Astrocyte (in vitro differentiated cells and primary cell): Measurements from ENCODE around the gene CACNA1F. TPM values are rescaled to one million over a fixed set of nuclear protein-coding genes. Genes with fewer than 3 reads are reported as not detected.
A peak's percentile ranks its signal among the peaks of the same experiment; 100 is the strongest.

Experiments used
- DNase-seq: peaks from one replicate; pipeline ENCODE4 v3.0.0-alpha.2; 2010; ENCODE audit warnings: low read depth
- FAIRE-seq: peaks from 2 replicates; lab custom pipeline; 2011; peaks lifted over from hg19 to GRCh38; lab: Jason Lieb, UNC
- H2AFZ ChIP-seq: 2 replicates; pipeline ENCODE4 v1.6.0; 2012; ENCODE audit warnings: low read depth, low read length, inconsistent platforms
- H3K27ac ChIP-seq: 2 replicates; pipeline ENCODE4 v1.5.1; 2011; ENCODE audit warnings: low read depth, low read length, inconsistent platforms
- H3K27me3 ChIP-seq: 2 replicates; pipeline ENCODE4 v1.6.0; 2011; ENCODE audit warnings: low read length, inconsistent platforms; ENCODE audit not compliant: insufficient read depth
- H3K36me3 ChIP-seq: 2 replicates; pipeline ENCODE4 v1.5.1; 2011; ENCODE audit warnings: low read length, inconsistent platforms; ENCODE audit not compliant: insufficient read depth
- H3K4me1 ChIP-seq: 2 replicates; pipeline ENCODE4 v1.5.1; 2011; ENCODE audit warnings: low read length, inconsistent platforms; ENCODE audit not compliant: insufficient read depth
- H3K4me2 ChIP-seq: 2 replicates; pipeline ENCODE4 v1.6.0; 2012; ENCODE audit warnings: low read length, inconsistent platforms
- H3K4me3 ChIP-seq: 2 replicates; pipeline ENCODE4 v1.5.1; 2011; ENCODE audit warnings: low read depth, mild to moderate bottlenecking, low read length, inconsistent platforms; ENCODE audit not compliant: insufficient read depth
- H3K79me2 ChIP-seq: 2 replicates; pipeline ENCODE4 v1.6.0; 2012; ENCODE audit warnings: mild to moderate bottlenecking, low read length, inconsistent platforms; ENCODE audit not compliant: insufficient read depth
- H3K9ac ChIP-seq: 2 replicates; pipeline ENCODE4 v1.6.0; 2012; ENCODE audit warnings: mild to moderate bottlenecking, low read length, inconsistent platforms
- H3K9me3 ChIP-seq: 2 replicates; pipeline ENCODE4 v1.5.1; 2012; ENCODE audit warnings: low read depth, mild to moderate bottlenecking, low read length, inconsistent platforms; ENCODE audit not compliant: insufficient read depth
- H4K20me1 ChIP-seq: 2 replicates; pipeline ENCODE4 v1.6.0; 2012; ENCODE audit warnings: low read length, inconsistent platforms; ENCODE audit not compliant: insufficient read depth
- H3K27ac Mint-ChIP-seq: one replicate; pipeline ENCODE4 v1.8.0; 2021; ENCODE audit warnings: mild to moderate bottlenecking, mixed read lengths; ENCODE audit not compliant: unreplicated experiment
- H3K27me3 Mint-ChIP-seq: one replicate; pipeline ENCODE4 v1.8.0; 2021; ENCODE audit warnings: low read depth, mixed read lengths; ENCODE audit not compliant: unreplicated experiment
- H3K36me3 Mint-ChIP-seq: one replicate; pipeline ENCODE4 v1.8.0; 2021; ENCODE audit warnings: low read depth, mixed read lengths; ENCODE audit not compliant: unreplicated experiment
- H3K4me1 Mint-ChIP-seq: one replicate; pipeline ENCODE4 v1.8.0; 2021; ENCODE audit warnings: low read depth, mixed read lengths; ENCODE audit not compliant: unreplicated experiment
- H3K4me3 Mint-ChIP-seq: one replicate; pipeline ENCODE4 v1.8.0; 2021; ENCODE audit warnings: mild to moderate bottlenecking, moderate library complexity, mixed read lengths; ENCODE audit not compliant: unreplicated experiment
- H3K9me3 Mint-ChIP-seq: one replicate; pipeline ENCODE4 v1.8.0; 2021; ENCODE audit warnings: mild to moderate bottlenecking, mixed read lengths; ENCODE audit not compliant: unreplicated experiment
- CTCF ChIP-seq: IDR thresholded peaks from 2 replicates; pipeline ENCODE4 v1.5.1; 2011; ENCODE audit warnings: low read depth, mild to moderate bottlenecking, inconsistent platforms, low read length, moderate library complexity; ENCODE audit not compliant: insufficient read depth
- EZH2 ChIP-seq: IDR thresholded peaks from 2 replicates; pipeline ENCODE4 v1.6.1; 2012; ENCODE audit warnings: mild to moderate bottlenecking, low read length, inconsistent platforms; ENCODE audit not compliant: insufficient read depth
- total RNA-seq: library from RNA; stranded (reverse); gene quantifications from 2 replicates; pipeline ENCODE4 v1.2.1, GENCODE V29; 2021

Gene CACNA1F
- total RNA-seq, 1 donor from 2014 or later: not detected

- Histone ChIP-seq H2AFZ (peak overlapping the region; percentile 34), H4K20me1 (peaks cover 7% of the 10 kb centered on the region), H3K4me2 (peak overlapping the region; percentile 85), H3K79me2 (no peaks in the 10 kb centered on the region), H3K9ac (no peak overlapping the region), H3K27ac (no peak overlapping the region), H3K4me3 (no peak overlapping the region), H3K27me3 (no peaks in the 10 kb centered on the region), H3K36me3 (no peaks in the 10 kb centered on the region), H3K4me1 (no peaks in the 10 kb centered on the region), H3K9me3 (no peaks in the 10 kb centered on the region)
- DNase-seq (no peak), FAIRE-seq (no peak)
- H3K4me1 Mint-ChIP-seq: no peaks in the 10 kb centered on the region
- peak overlapping the region; percentile 86 for H3K4me3 Mint-ChIP-seq
- TF ChIP-seq EZH2 (no peak), CTCF (no peak)
- H3K36me3 Mint-ChIP-seq: no peaks in the 10 kb centered on the region
- no peaks in the 10 kb centered on the region for H3K9me3 Mint-ChIP-seq
- H3K27ac Mint-ChIP-seq: no peak overlapping the region
- H3K27me3 Mint-ChIP-seq: no peaks in the 10 kb centered on the region
Observed at GRCh38 chrX:49183701-49184281, 49.3 kb downstream of the CACNA1F start.

- Histone ChIP-seq H3K36me3 (no peaks in the 10 kb centered on the region), H2AFZ (no peak overlapping the region), H3K27ac (no peak overlapping the region), H3K4me1 (no peaks in the 10 kb centered on the region), H3K4me3 (no peak overlapping the region), H4K20me1 (peaks cover 7% of the 10 kb centered on the region), H3K9ac (no peak overlapping the region), H3K27me3 (no peaks in the 10 kb centered on the region), H3K9me3 (no peaks in the 10 kb centered on the region), H3K79me2 (no peaks in the 10 kb centered on the region), H3K4me2 (no peak overlapping the region)
- Mint-ChIP-seq H3K36me3 (peaks cover 7% of the 10 kb centered on the region), H3K9me3 (no peaks in the 10 kb centered on the region), H3K27ac (peak overlapping the region; percentile 34), H3K27me3 (no peaks in the 10 kb centered on the region), H3K4me1 (no peaks in the 10 kb centered on the region), H3K4me3 (no peak overlapping the region)
- TF ChIP-seq CTCF (no peak), EZH2 (no peak)
- FAIRE-seq: no peak
- no peak for DNase-seq
Observed at GRCh38 chrX:49179358-49179757, 53.8 kb downstream of the CACNA1F start.

GRCh38 chrX:49178537-49178936 lies 54.6 kb downstream of the CACNA1F start:
- H3K9me3 Mint-ChIP-seq: no peaks in the 10 kb centered on the region
- no peak overlapping the region for H3K4me2 ChIP-seq
- no peak overlapping the region for H3K4me3 Mint-ChIP-seq
- peaks cover 2% of the 10 kb centered on the region for H4K20me1 ChIP-seq
- H3K36me3 Mint-ChIP-seq: peaks cover 7% of the 10 kb centered on the region
- TF ChIP-seq CTCF: no peak
- no peak for TF ChIP-seq EZH2
- no peaks in the 10 kb centered on the region for H3K9me3 ChIP-seq
- H3K79me2 ChIP-seq: peaks cover 5% of the 10 kb centered on the region
- H2AFZ ChIP-seq: no peak overlapping the region
- FAIRE-seq (peak; percentile 80), DNase-seq (no peak)
- H3K27ac Mint-ChIP-seq: no peak overlapping the region
- no peak overlapping the region for H3K9ac ChIP-seq
- no peaks in the 10 kb centered on the region for H3K27me3 ChIP-seq
- no peaks in the 10 kb centered on the region for H3K36me3 ChIP-seq
- no peaks in the 10 kb centered on the region for H3K4me1 ChIP-seq
- H3K4me1 Mint-ChIP-seq: no peaks in the 10 kb centered on the region
- H3K27ac ChIP-seq: no peak overlapping the region
- H3K27me3 Mint-ChIP-seq: no peaks in the 10 kb centered on the region
- no peak overlapping the region for H3K4me3 ChIP-seq
